ENCODE measurements around the gene BNC2. TPM values are rescaled to one million over a fixed set of nuclear protein-coding genes. Genes with fewer than 3 reads are reported as not detected.
"Not testable (repeated sequence)": the region's sequence is repeated elsewhere in the genome, so short reads cannot be mapped to it uniquely, and the experiment has no call there.

BNC2 gene
- total and polyA plus RNA-seq, 2 experiments from 2014 or later = 13.8 to 18.5 TPM

GRCh38 chr9:16912197-16912596, 41.7 kb upstream of the BNC2 start:
- Histone ChIP-seq H3F3A (ENCODE audit: insufficient read depth) (0 out of 2 replicates have a peak, but pooled peaks cover 5% of the 10 kb centered on the region), H3K9ac (no peak overlapping the region), H3K9me2 (ENCODE audit: insufficient read depth) (no peaks in the 10 kb centered on the region), H3K4me2 (ENCODE audit: unreplicated experiment) (no peak overlapping the region), H3K4me3 (no peak overlapping the region), H3K27ac (no peak overlapping the region), H3K9me3 (ENCODE audit: low read depth) (no peaks in the 10 kb centered on the region), H3K27me3 (replicated peaks; ENCODE audit: insufficient read depth) (no peaks in the 10 kb centered on the region), H3K4me1 (ENCODE audit: insufficient read depth) (no peaks in the 10 kb centered on the region), H2AFZ (0 out of 2 replicates have a peak overlapping the region, but pooled peaks have one; percentile 0), H3K79me2 (ENCODE audit: insufficient read depth) (no peaks in the 10 kb centered on the region), H4K20me1 (ENCODE audit: insufficient read depth) (no peaks in the 10 kb centered on the region), H3K36me3 (ENCODE audit: low read depth) (no peaks in the 10 kb centered on the region)
- no peak for DNase-seq
- WGBS, 2 experiments (ENCODE audit: low coverage in 1 of 2, low lambda C conversion rate in 2 of 2, missing lambda C conversion rate in 2 of 2) = 60 to 63% methylated on average over 2 of the region's 2 CpGs
- in situ Hi-C loops (cut with MboI) = no loop called here
- no peak for TF ChIP-seq EZH2phosphoT487 (IDR thresholded peaks at IDR 0.05; ENCODE audit: insufficient read depth, low read depth)
- TF ChIP-seq EZH2 (IDR thresholded peaks at IDR 0.05; ENCODE audit: insufficient read depth, poor library complexity, severe bottlenecking) = no peak

GRCh38 chr9:16908206-16908605, 37.7 kb upstream of the BNC2 start:
- H3K9me2 ChIP-seq (ENCODE audit: insufficient read depth); H3K4me1 ChIP-seq (ENCODE audit: insufficient read depth); H3K9me3 ChIP-seq (ENCODE audit: low read depth); H2AFZ ChIP-seq; H3K79me2 ChIP-seq (ENCODE audit: insufficient read depth); H4K20me1 ChIP-seq (ENCODE audit: insufficient read depth); H3K4me3 ChIP-seq; H3K9ac ChIP-seq; H3F3A ChIP-seq (ENCODE audit: insufficient read depth); H3K27ac ChIP-seq; H3K36me3 ChIP-seq (ENCODE audit: low read depth); in situ Hi-C loops (cut with MboI); H3K4me2 ChIP-seq (ENCODE audit: unreplicated experiment); H3K27me3 ChIP-seq (replicated peaks; ENCODE audit: insufficient read depth); DNase-seq: not testable (repeated sequence)

DNA sequence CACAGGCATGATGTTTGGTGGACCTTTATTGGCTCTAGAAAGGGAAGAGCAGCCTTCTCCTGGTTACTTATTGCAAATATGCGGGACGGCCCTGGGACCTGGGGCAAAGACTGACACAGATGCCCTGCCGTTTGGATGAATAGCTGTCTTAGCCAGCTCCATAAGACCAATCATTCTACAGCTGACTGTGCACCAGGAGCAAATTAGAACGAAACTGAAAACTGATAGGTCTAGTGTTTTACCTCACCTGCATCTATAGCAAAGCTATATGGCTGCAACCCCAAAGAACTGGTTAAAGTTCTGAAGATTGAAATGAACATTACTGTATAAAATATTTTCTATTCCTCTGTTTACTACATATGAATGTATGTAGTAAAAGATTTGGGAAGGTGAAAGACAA, 34.2 kb upstream of the BNC2 start:
- no peak overlapping the region for H3K27ac ChIP-seq
- H3K36me3 ChIP-seq (ENCODE audit: low read depth) = no peaks in the 10 kb centered on the region
- no peaks in the 10 kb centered on the region for H3K9me3 ChIP-seq (ENCODE audit: low read depth)
- peaks cover 5% of the 10 kb centered on the region for H3F3A ChIP-seq (ENCODE audit: insufficient read depth)
- no peak for TF ChIP-seq EZH2 (IDR thresholded peaks at IDR 0.05; ENCODE audit: insufficient read depth, poor library complexity, severe bottlenecking)
- TF ChIP-seq EZH2phosphoT487 (IDR thresholded peaks at IDR 0.05; ENCODE audit: insufficient read depth, low read depth) = no peak
- no peak for DNase-seq
- no peaks in the 10 kb centered on the region for H4K20me1 ChIP-seq (ENCODE audit: insufficient read depth)
- no peaks in the 10 kb centered on the region for H3K27me3 ChIP-seq (replicated peaks; ENCODE audit: insufficient read depth)
- no peak overlapping the region for H3K4me3 ChIP-seq
- peaks cover 8% of the 10 kb centered on the region; the same call in 1 of the 2 replicates for H3K4me1 ChIP-seq (ENCODE audit: insufficient read depth)
- 84 to 88% methylated on average over 4 of the region's 4 CpGs for WGBS, 2 experiments (ENCODE audit: low coverage in 1 of 2, low lambda C conversion rate in 2 of 2, missing lambda C conversion rate in 2 of 2)
- H3K9me2 ChIP-seq (ENCODE audit: insufficient read depth) = no peaks in the 10 kb centered on the region
- H3K79me2 ChIP-seq (ENCODE audit: insufficient read depth) = no peaks in the 10 kb centered on the region
- in situ Hi-C loops (cut with MboI) = no loop called here
- H3K4me2 ChIP-seq (ENCODE audit: unreplicated experiment) = no peak overlapping the region
- H2AFZ ChIP-seq = no peak overlapping the region
- no peak overlapping the region for H3K9ac ChIP-seq

GRCh38 chr9:16901590-16901989, 31.1 kb upstream of the BNC2 start:
- TF ChIP-seq EZH2phosphoT487 (IDR thresholded peaks at IDR 0.05; ENCODE audit: insufficient read depth, low read depth) (no peak), EZH2 (IDR thresholded peaks at IDR 0.05; ENCODE audit: insufficient read depth, poor library complexity, severe bottlenecking) (no peak)
- Histone ChIP-seq H3K9me2 (ENCODE audit: insufficient read depth) (no peaks in the 10 kb centered on the region), H3K9ac (no peak overlapping the region), H3K27me3 (replicated peaks; ENCODE audit: insufficient read depth) (no peaks in the 10 kb centered on the region), H2AFZ (no peak overlapping the region), H3K4me2 (ENCODE audit: unreplicated experiment) (no peak overlapping the region), H3K4me3 (no peak overlapping the region), H3F3A (ENCODE audit: insufficient read depth) (peaks cover 14% of the 10 kb centered on the region), H3K27ac (no peak overlapping the region), H4K20me1 (ENCODE audit: insufficient read depth) (no peaks in the 10 kb centered on the region), H3K4me1 (ENCODE audit: insufficient read depth) (peaks cover 11% of the 10 kb centered on the region; the same call in 1 of the 2 replicates), H3K79me2 (ENCODE audit: insufficient read depth) (no peaks in the 10 kb centered on the region), H3K9me3 (ENCODE audit: low read depth) (no peaks in the 10 kb centered on the region), H3K36me3 (ENCODE audit: low read depth) (no peaks in the 10 kb centered on the region)
- DNase-seq = peak; percentile 85
- WGBS, 2 experiments (ENCODE audit: low coverage in 1 of 2, low lambda C conversion rate in 2 of 2, missing lambda C conversion rate in 2 of 2) = 16 to 17% methylated on average over 2 of the region's 2 CpGs
- in situ Hi-C loops (cut with MboI) = no loop called here

- no peaks in the 10 kb centered on the region for H3K9me3 ChIP-seq (ENCODE audit: low read depth)
- H3F3A ChIP-seq (ENCODE audit: insufficient read depth) = peaks cover 14% of the 10 kb centered on the region
- H3K4me3 ChIP-seq = no peak overlapping the region
- no peak overlapping the region for H3K27ac ChIP-seq
- no peak for TF ChIP-seq EZH2 (IDR thresholded peaks at IDR 0.05; ENCODE audit: insufficient read depth, poor library complexity, severe bottlenecking)
- TF ChIP-seq EZH2phosphoT487 (IDR thresholded peaks at IDR 0.05; ENCODE audit: insufficient read depth, low read depth) = no peak
- H4K20me1 ChIP-seq (ENCODE audit: insufficient read depth) = no peaks in the 10 kb centered on the region
- in situ Hi-C loops (cut with MboI) = no loop called here
- H3K79me2 ChIP-seq (ENCODE audit: insufficient read depth) = no peaks in the 10 kb centered on the region
- DNase-seq = no peak
- no peaks in the 10 kb centered on the region for H3K9me2 ChIP-seq (ENCODE audit: insufficient read depth)
- H3K4me1 ChIP-seq (ENCODE audit: insufficient read depth) = peaks cover 11% of the 10 kb centered on the region; the same call in 1 of the 2 replicates
- peak overlapping the region; percentile 47 for H2AFZ ChIP-seq
- 13 to 15% methylated on average over 2 of the region's 2 CpGs for WGBS, 2 experiments (ENCODE audit: low coverage in 1 of 2, low lambda C conversion rate in 2 of 2, missing lambda C conversion rate in 2 of 2)
- H3K4me2 ChIP-seq (ENCODE audit: unreplicated experiment) = no peak overlapping the region
- no peaks in the 10 kb centered on the region for H3K36me3 ChIP-seq (ENCODE audit: low read depth)
- no peak overlapping the region for H3K9ac ChIP-seq
- H3K27me3 ChIP-seq (replicated peaks; ENCODE audit: insufficient read depth) = no peaks in the 10 kb centered on the region
Measured at GRCh38 chr9:16899606-16900005, 29.1 kb upstream of the BNC2 start.

Measured in GM23248 (cell line).